HG03097 (cell line): ENCODE measurements around the gene RELCH.

Experiments used
- ATAC-seq: cut with Tn5 transposase; IDR thresholded peaks from one replicate; pipeline ENCODE4 v1.9.1; 2021; ENCODE audit not compliant: unreplicated experiment, low FRiP score

Gene RELCH

GRCh38 chr18:62336618-62337017 lies 149.6 kb downstream of the RELCH start:
- ATAC-seq, result no peak

- no peak for ATAC-seq
Observed at GRCh38 chr18:62337336-62337735, 150.3 kb downstream of the RELCH start.

- ATAC-seq, result no peak
Observed at GRCh38 chr18:62338446-62339105, 151.5 kb downstream of the RELCH start.

GRCh38 chr18:62339106-62339988 lies 152.3 kb downstream of the RELCH start:
- no peak for ATAC-seq

GRCh38 chr18:62340996-62341395 lies 153.9 kb downstream of the RELCH start:
- no peak for ATAC-seq

- ATAC-seq, result no peak
Observed at GRCh38 chr18:62341473-62341872, 154.4 kb downstream of the RELCH start.

- ATAC-seq, result no peak
Observed at GRCh38 chr18:62342884-62343283, 155.8 kb downstream of the RELCH start.

GRCh38 chr18:62343316-62343715 lies 156.3 kb downstream of the RELCH start:
- ATAC-seq, result no peak

- ATAC-seq, result no peak
Observed at GRCh38 chr18:62345909-62346308, 158.9 kb downstream of the RELCH start.

GRCh38 chr18:62346333-62347088 lies 159.5 kb downstream of the RELCH start:
- no peak for ATAC-seq

GRCh38 chr18:62347089-62347506 lies 160.0 kb downstream of the RELCH start:
- ATAC-seq, result no peak

- no peak for ATAC-seq
Observed at GRCh38 chr18:62348474-62348873, 161.4 kb downstream of the RELCH start.

GRCh38 chr18:62353170-62353569 lies 166.1 kb downstream of the RELCH start:
- ATAC-seq, result no peak

- no peak for ATAC-seq
Observed at GRCh38 chr18:62354151-62354550, 167.1 kb downstream of the RELCH start.

GRCh38 chr18:62357079-62357719 lies 170.1 kb downstream of the RELCH start:
- ATAC-seq, result no peak
